C4-2B (cell line): ENCODE measurements around the gene SH2D7.

Experiments used
- H3K27ac ChIP-seq: fragments of 450-650 bp; 2 replicates; pipeline ENCODE4 v1.5.1; 2017
- CTCF ChIP-seq: fragments of 450-650 bp; conservative IDR thresholded peaks from 2 replicates; pipeline ENCODE4 v1.5.1; 2017; ENCODE audit warnings: mild to moderate bottlenecking
- ZFX ChIP-seq: fragments of 450-650 bp; IDR thresholded peaks from 2 replicates; pipeline ENCODE4 v1.6.1; 2017

The SH2D7 gene

GRCh38 chr15:78087951-78088772 is 4.2 kb upstream of the SH2D7 start:
- TF ChIP-seq CTCF (no peak), ZFX (no peak)
- no peak overlapping the region for H3K27ac ChIP-seq

GRCh38 chr15:78088773-78089080 is 3.6 kb upstream of the SH2D7 start:
- TF ChIP-seq CTCF (no peak), ZFX (no peak)
- no peak overlapping the region for H3K27ac ChIP-seq

GRCh38 chr15:78090422-78091063 is 1.8 kb upstream of the SH2D7 start:
- TF ChIP-seq CTCF (no peak), ZFX (no peak)
- H3K27ac ChIP-seq, result no peak overlapping the region

- no peak overlapping the region for H3K27ac ChIP-seq
- no peak for TF ChIP-seq CTCF
- TF ChIP-seq ZFX, result no peak
Measured at GRCh38 chr15:78093242-78094020, 1.1 kb downstream of the SH2D7 start.

- H3K27ac ChIP-seq, result no peak overlapping the region
- TF ChIP-seq CTCF (no peak), ZFX (no peak)
Measured at GRCh38 chr15:78097667-78098066, 5.3 kb downstream of the SH2D7 start.

GRCh38 chr15:78098131-78098755 is 5.9 kb downstream of the SH2D7 start:
- no peak for TF ChIP-seq ZFX
- no peak for TF ChIP-seq CTCF
- H3K27ac ChIP-seq, result no peak overlapping the region

GRCh38 chr15:78100886-78101285 is 8.5 kb downstream of the SH2D7 start:
- no peak overlapping the region; the same call in 1 of the 2 replicates for H3K27ac ChIP-seq
- TF ChIP-seq CTCF (no peak), ZFX (no peak)
